NCI-H1092 (cell line): Measurements from ENCODE around the gene FRAT2.
"Not testable (repeated sequence)": the region's sequence is repeated elsewhere in the genome, so short reads cannot be mapped to it uniquely, and the experiment has no call there.

Source experiments
- DNase-seq: peaks from one replicate; lab custom pipeline; 2025; lab: John Stamatoyannopoulos, UW

The FRAT2 gene

GRCh38 chr10:97356318-97356914, 21.9 kb upstream of the FRAT2 start:
- DNase-seq, result no peak

- no peak for DNase-seq
Measured at GRCh38 chr10:97355571-97355975, 21.0 kb upstream of the FRAT2 start.

- DNase-seq, result no peak
Measured at GRCh38 chr10:97353945-97354344, 19.4 kb upstream of the FRAT2 start.

GRCh38 chr10:97349752-97350513, 15.4 kb upstream of the FRAT2 start:
- no peak for DNase-seq

- no peak for DNase-seq
Measured at GRCh38 chr10:97347317-97347716, 12.8 kb upstream of the FRAT2 start.

- not testable (repeated sequence) for DNase-seq
Measured at GRCh38 chr10:97343664-97344063, 9.1 kb upstream of the FRAT2 start.

GRCh38 chr10:97341416-97341815, 6.9 kb upstream of the FRAT2 start:
- no peak for DNase-seq

GRCh38 chr10:97338041-97338440, 3.5 kb upstream of the FRAT2 start:
- no peak for DNase-seq

- no peak for DNase-seq
Measured at GRCh38 chr10:97336942-97337831, 2.7 kb upstream of the FRAT2 start.

GRCh38 chr10:97336446-97336845, 1.9 kb upstream of the FRAT2 start:
- no peak for DNase-seq

GRCh38 chr10:97336006-97336405, 1.5 kb upstream of the FRAT2 start:
- DNase-seq, result no peak

- DNase-seq, result no peak
Measured at GRCh38 chr10:97335188-97335619, 675 bp upstream of the FRAT2 start.

GRCh38 chr10:97333601-97334369, 744 bp downstream of the FRAT2 start:
- no peak for DNase-seq

- no peak for DNase-seq
Measured at GRCh38 chr10:97333351-97333600, 1.3 kb downstream of the FRAT2 start.

GRCh38 chr10:97332591-97333350, 1.8 kb downstream of the FRAT2 start:
- no peak for DNase-seq

- DNase-seq, result no peak
Measured at GRCh38 chr10:97331153-97331703, 3.3 kb downstream of the FRAT2 start.

- DNase-seq, result no peak
Measured at GRCh38 chr10:97329766-97330165, 4.8 kb downstream of the FRAT2 start.

GRCh38 chr10:97328646-97329453, 5.7 kb downstream of the FRAT2 start:
- no peak for DNase-seq

- DNase-seq, result no peak
Measured at GRCh38 chr10:97327348-97328294, 6.9 kb downstream of the FRAT2 start.
